Neural cell (in vitro differentiated cells): ENCODE data around the gene ORM1. TPM values are rescaled to one million over a fixed set of nuclear protein-coding genes. Genes with fewer than 3 reads are reported as not detected.

Experiments
- H2AFZ ChIP-seq: fragments of 200-600, 300-800 bp; sonication (generic), shearing (Covaris generic); 2 replicates; pipeline ENCODE4 v1.6.0; 2014; ENCODE audit warnings: low read depth, mild to moderate bottlenecking, antibody characterized with exemption, low read length, moderate library complexity
- H3F3A ChIP-seq: fragments of 200-600 bp; shearing (Covaris generic); 2 replicates; pipeline ENCODE4 v1.6.1; 2016; ENCODE audit warnings: mild to moderate bottlenecking, moderate library complexity, mixed read lengths, antibody characterized with exemption, low read length; ENCODE audit not compliant: insufficient read depth, poor library complexity, severe bottlenecking
- H3K27ac ChIP-seq: fragments of 200-600, 300-800 bp; sonication (generic), shearing (Covaris generic); 2 replicates; pipeline ENCODE4 v1.5.1; 2014; ENCODE audit warnings: mild to moderate bottlenecking, low read length, moderate library complexity
- H3K27me3 ChIP-seq: fragments of 300-800, 200-600 bp; sonication (generic), shearing (Covaris generic); 2 replicates; pipeline ENCODE4 v1.6.0; 2014; ENCODE audit warnings: mild to moderate bottlenecking, low read depth, low read length, moderate library complexity; ENCODE audit not compliant: insufficient read depth
- H3K36me3 ChIP-seq: fragments of 300-800, 200-600 bp; sonication (generic), shearing (Covaris generic); 2 replicates; pipeline ENCODE4 v1.5.1; 2014; ENCODE audit warnings: mild to moderate bottlenecking, antibody characterized with exemption, low read length, moderate library complexity; ENCODE audit not compliant: insufficient read depth
- H3K4me2 ChIP-seq: fragments of 300-800, 200-600 bp; sonication (generic), shearing (Covaris generic); 2 replicates; pipeline ENCODE4 v1.6.0; 2014; ENCODE audit warnings: mild to moderate bottlenecking, low read length
- H3K4me3 ChIP-seq: fragments of 300-800, 200-600 bp; sonication (generic), shearing (Covaris generic); 2 replicates; pipeline ENCODE4 v1.5.1; 2014; ENCODE audit warnings: mild to moderate bottlenecking, low read length, moderate library complexity
- H3K79me2 ChIP-seq: fragments of 200-600 bp; shearing (Covaris generic); replicated peaks from 2 replicates; pipeline ENCODE4 v1.6.0; 2014; ENCODE audit warnings: mild to moderate bottlenecking, low read length, moderate library complexity; ENCODE audit not compliant: insufficient read depth
- H3K9ac ChIP-seq: fragments of 300-800, 200-600 bp; sonication (generic), shearing (Covaris generic); 2 replicates; pipeline ENCODE4 v1.6.1; 2016; ENCODE audit warnings: mild to moderate bottlenecking, low read length, mixed read lengths
- H3K9me2 ChIP-seq: fragments of 200-600 bp; shearing (Covaris generic); 2 replicates; pipeline ENCODE4 v1.6.1; 2016; ENCODE audit warnings: mild to moderate bottlenecking, low read length, mixed read lengths; ENCODE audit not compliant: insufficient read depth
- H3K9me3 ChIP-seq: fragments of 200-600, 300-800 bp; sonication (generic), shearing (Covaris generic); 2 replicates; pipeline ENCODE4 v1.6.1; 2016; ENCODE audit warnings: mild to moderate bottlenecking, mixed run types, low read length, moderate library complexity, mixed read lengths
- H4K20me1 ChIP-seq: fragments of 200-600 bp; shearing (Covaris generic); 2 replicates; pipeline ENCODE4 v1.6.1; 2016; ENCODE audit warnings: mild to moderate bottlenecking, mixed run types; ENCODE audit not compliant: insufficient read depth
- EP300 ChIP-seq: fragments of 450-650 bp; conservative IDR thresholded peaks from 2 replicates; pipeline ENCODE4 v1.6.1; 2014; ENCODE audit warnings: antibody characterized with exemption, mild to moderate bottlenecking, moderate library complexity; ENCODE audit not compliant: poor library complexity, severe bottlenecking
- EZH2 ChIP-seq: fragments of 200-600, 300-800 bp; shearing (Covaris generic), sonication (generic); IDR thresholded peaks from 2 replicates; pipeline ENCODE4 v1.6.1; 2014; ENCODE audit warnings: antibody characterized with exemption, low read length, borderline replicate concordance, mild to moderate bottlenecking; ENCODE audit not compliant: insufficient read depth, poor library complexity, severe bottlenecking
- MXI1 ChIP-seq: fragments of 450-650 bp; conservative IDR thresholded peaks from 2 replicates; pipeline ENCODE4 v1.6.1; 2014; ENCODE audit warnings: antibody characterized with exemption, mild to moderate bottlenecking; ENCODE audit not compliant: poor library complexity, severe bottlenecking
- POLR2AphosphoS5 ChIP-seq: IDR thresholded peaks from 2 replicates; pipeline ENCODE4 v1.6.1; 2012
- RAD21 ChIP-seq: fragments of 450-650 bp; conservative IDR thresholded peaks from 2 replicates; pipeline ENCODE4 v1.6.1; 2014; ENCODE audit warnings: antibody characterized with exemption, mild to moderate bottlenecking, moderate library complexity
- SMC3 ChIP-seq: fragments of 450-650 bp; conservative IDR thresholded peaks from 2 replicates; pipeline ENCODE4 v1.6.1; 2014; ENCODE audit warnings: antibody characterized with exemption, mild to moderate bottlenecking, moderate library complexity; ENCODE audit not compliant: poor library complexity
- TAF1 ChIP-seq: IDR thresholded peaks from 2 replicates; pipeline ENCODE4 v1.6.1; 2012; ENCODE audit warnings: low read depth
- polyA plus RNA-seq: library from polyadenylated mRNA; depleted of rRNA; stranded (reverse); fragments of >200 nt; gene quantifications from 2 replicates; pipeline ENCODE4 v1.2.3, GENCODE V29; 2014
- TF ChIP-seq, protein P1 (sequence below): fragments of 450-650 bp; IDR thresholded peaks from 2 replicates; pipeline ENCODE4 v1.5.1; 2014; ENCODE audit warnings: antibody characterized with exemption, mild to moderate bottlenecking, moderate library complexity; ENCODE audit not compliant: poor library complexity, severe bottlenecking
- TF ChIP-seq, protein P2 (sequence below): IDR thresholded peaks from 2 replicates; pipeline ENCODE4 v1.6.1; 2012; ENCODE audit warnings: borderline replicate concordance

Gene ORM1
- polyA plus RNA-seq, 1 donor from 2014 or later: not detected

- no peak overlapping the region for H3K4me3 ChIP-seq
- no peaks in the 10 kb centered on the region for H3K27me3 ChIP-seq
- H3K4me2 ChIP-seq: no peak overlapping the region
- H3K9ac ChIP-seq: no peak overlapping the region
- H3K36me3 ChIP-seq: no peaks in the 10 kb centered on the region
- no peak overlapping the region for H3K27ac ChIP-seq
- H4K20me1 ChIP-seq: no peaks in the 10 kb centered on the region
- no peak overlapping the region for H2AFZ ChIP-seq
- H3K9me2 ChIP-seq: no peaks in the 10 kb centered on the region
- TF ChIP-seq TAF1 (no peak), POLR2AphosphoS5 (no peak), RAD21 (no peak), SMC3 (no peak), MXI1 (no peak)
- TF ChIP-seq, protein P1, sequence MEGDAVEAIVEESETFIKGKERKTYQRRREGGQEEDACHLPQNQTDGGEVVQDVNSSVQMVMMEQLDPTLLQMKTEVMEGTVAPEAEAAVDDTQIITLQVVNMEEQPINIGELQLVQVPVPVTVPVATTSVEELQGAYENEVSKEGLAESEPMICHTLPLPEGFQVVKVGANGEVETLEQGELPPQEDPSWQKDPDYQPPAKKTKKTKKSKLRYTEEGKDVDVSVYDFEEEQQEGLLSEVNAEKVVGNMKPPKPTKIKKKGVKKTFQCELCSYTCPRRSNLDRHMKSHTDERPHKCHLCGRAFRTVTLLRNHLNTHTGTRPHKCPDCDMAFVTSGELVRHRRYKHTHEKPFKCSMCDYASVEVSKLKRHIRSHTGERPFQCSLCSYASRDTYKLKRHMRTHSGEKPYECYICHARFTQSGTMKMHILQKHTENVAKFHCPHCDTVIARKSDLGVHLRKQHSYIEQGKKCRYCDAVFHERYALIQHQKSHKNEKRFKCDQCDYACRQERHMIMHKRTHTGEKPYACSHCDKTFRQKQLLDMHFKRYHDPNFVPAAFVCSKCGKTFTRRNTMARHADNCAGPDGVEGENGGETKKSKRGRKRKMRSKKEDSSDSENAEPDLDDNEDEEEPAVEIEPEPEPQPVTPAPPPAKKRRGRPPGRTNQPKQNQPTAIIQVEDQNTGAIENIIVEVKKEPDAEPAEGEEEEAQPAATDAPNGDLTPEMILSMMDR: no peak
- TF ChIP-seq, protein P2, sequence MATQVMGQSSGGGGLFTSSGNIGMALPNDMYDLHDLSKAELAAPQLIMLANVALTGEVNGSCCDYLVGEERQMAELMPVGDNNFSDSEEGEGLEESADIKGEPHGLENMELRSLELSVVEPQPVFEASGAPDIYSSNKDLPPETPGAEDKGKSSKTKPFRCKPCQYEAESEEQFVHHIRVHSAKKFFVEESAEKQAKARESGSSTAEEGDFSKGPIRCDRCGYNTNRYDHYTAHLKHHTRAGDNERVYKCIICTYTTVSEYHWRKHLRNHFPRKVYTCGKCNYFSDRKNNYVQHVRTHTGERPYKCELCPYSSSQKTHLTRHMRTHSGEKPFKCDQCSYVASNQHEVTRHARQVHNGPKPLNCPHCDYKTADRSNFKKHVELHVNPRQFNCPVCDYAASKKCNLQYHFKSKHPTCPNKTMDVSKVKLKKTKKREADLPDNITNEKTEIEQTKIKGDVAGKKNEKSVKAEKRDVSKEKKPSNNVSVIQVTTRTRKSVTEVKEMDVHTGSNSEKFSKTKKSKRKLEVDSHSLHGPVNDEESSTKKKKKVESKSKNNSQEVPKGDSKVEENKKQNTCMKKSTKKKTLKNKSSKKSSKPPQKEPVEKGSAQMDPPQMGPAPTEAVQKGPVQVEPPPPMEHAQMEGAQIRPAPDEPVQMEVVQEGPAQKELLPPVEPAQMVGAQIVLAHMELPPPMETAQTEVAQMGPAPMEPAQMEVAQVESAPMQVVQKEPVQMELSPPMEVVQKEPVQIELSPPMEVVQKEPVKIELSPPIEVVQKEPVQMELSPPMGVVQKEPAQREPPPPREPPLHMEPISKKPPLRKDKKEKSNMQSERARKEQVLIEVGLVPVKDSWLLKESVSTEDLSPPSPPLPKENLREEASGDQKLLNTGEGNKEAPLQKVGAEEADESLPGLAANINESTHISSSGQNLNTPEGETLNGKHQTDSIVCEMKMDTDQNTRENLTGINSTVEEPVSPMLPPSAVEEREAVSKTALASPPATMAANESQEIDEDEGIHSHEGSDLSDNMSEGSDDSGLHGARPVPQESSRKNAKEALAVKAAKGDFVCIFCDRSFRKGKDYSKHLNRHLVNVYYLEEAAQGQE: no peak
- no peaks in the 10 kb centered on the region for H3F3A ChIP-seq
- no peaks in the 10 kb centered on the region for H3K9me3 ChIP-seq
- H3K79me2 ChIP-seq: no peaks in the 10 kb centered on the region
Measured at GRCh38 chr9:114355821-114356220, 32.9 kb downstream of the ORM1 start.

- H3K9me3 ChIP-seq: no peaks in the 10 kb centered on the region
- TF ChIP-seq RAD21 (no peak), EZH2 (no peak), POLR2AphosphoS5 (no peak), TAF1 (no peak), EP300 (no peak), MXI1 (no peak), SMC3 (no peak)
- TF ChIP-seq, protein P1: no peak
- TF ChIP-seq, protein P2: no peak
- no peaks in the 10 kb centered on the region for H3F3A ChIP-seq
- no peak overlapping the region for H2AFZ ChIP-seq
- H3K79me2 ChIP-seq: no peaks in the 10 kb centered on the region
- no peaks in the 10 kb centered on the region for H3K27me3 ChIP-seq
- H3K4me3 ChIP-seq: no peak overlapping the region
- no peaks in the 10 kb centered on the region for H3K36me3 ChIP-seq
- H3K4me2 ChIP-seq: no peak overlapping the region
- no peak overlapping the region for H3K27ac ChIP-seq
- no peaks in the 10 kb centered on the region for H3K9me2 ChIP-seq
- H4K20me1 ChIP-seq: no peaks in the 10 kb centered on the region
- H3K9ac ChIP-seq: no peak overlapping the region
Measured at GRCh38 chr9:114356792-114357191, 33.9 kb downstream of the ORM1 start.
